ENCODE data around the gene ECI2.
"Not testable (repeated sequence)": the region's sequence is repeated elsewhere in the genome, so short reads cannot be mapped to it uniquely, and the experiment has no call there.

The ECI2 gene

GRCh38 chr6:4136354-4136831 is 1.0 kb upstream of the ECI2 start:
- no peak for DNase-seq

GRCh38 chr6:4135665-4136353 is 434 bp upstream of the ECI2 start:
- peak; percentile 90 for DNase-seq

- DNase-seq, result no peak
Observed at GRCh38 chr6:4133941-4134838, 1.2 kb downstream of the ECI2 start.

GRCh38 chr6:4130357-4130987 is 4.9 kb downstream of the ECI2 start:
- DNase-seq, result peak; percentile 26

GRCh38 chr6:4129446-4129845 is 5.9 kb downstream of the ECI2 start:
- DNase-seq, result no peak

GRCh38 chr6:4128748-4129147 is 6.6 kb downstream of the ECI2 start:
- no peak for DNase-seq

GRCh38 chr6:4128072-4128471 is 7.3 kb downstream of the ECI2 start:
- no peak for DNase-seq

- no peak for DNase-seq
Observed at GRCh38 chr6:4125933-4126864, 9.2 kb downstream of the ECI2 start.

- DNase-seq, result no peak
Observed at GRCh38 chr6:4125500-4125899, 9.9 kb downstream of the ECI2 start.

- no peak for DNase-seq
Observed at GRCh38 chr6:4124351-4124750, 11.0 kb downstream of the ECI2 start.

- DNase-seq, result no peak
Observed at GRCh38 chr6:4115741-4116140, 19.6 kb downstream of the ECI2 start.

- DNase-seq, result no peak
Observed at GRCh38 chr6:4114123-4114522, 21.3 kb downstream of the ECI2 start.

GRCh38 chr6:4113649-4114048 is 21.7 kb downstream of the ECI2 start:
- DNase-seq, result no peak

- DNase-seq, result no peak
Observed at GRCh38 chr6:4112366-4112765, 23.0 kb downstream of the ECI2 start.

- not testable (repeated sequence) for DNase-seq
Observed at GRCh38 chr6:4109363-4109815, 26.0 kb downstream of the ECI2 start.

- no peak for DNase-seq
Observed at GRCh38 chr6:4108561-4109093, 26.7 kb downstream of the ECI2 start.

- no peak for DNase-seq
Observed at GRCh38 chr6:4107873-4108272, 27.5 kb downstream of the ECI2 start.

GRCh38 chr6:4105980-4106536 is 29.3 kb downstream of the ECI2 start:
- no peak for DNase-seq

- DNase-seq, result no peak
Observed at GRCh38 chr6:4103929-4104328, 31.4 kb downstream of the ECI2 start.

- no peak for DNase-seq
Observed at GRCh38 chr6:4102687-4103244, 32.6 kb downstream of the ECI2 start.

GRCh38 chr6:4101298-4101697 is 34.1 kb downstream of the ECI2 start:
- no peak for DNase-seq

All from NCI-H2029 (cell line).